ENCODE results near the gene SH3PXD2A. TPM values are rescaled to one million over a fixed set of nuclear protein-coding genes. Genes with fewer than 3 reads are reported as not detected.

Gene SH3PXD2A
- total RNA-seq, 1 donor from 2014 or later = 35.2 TPM

DNA sequence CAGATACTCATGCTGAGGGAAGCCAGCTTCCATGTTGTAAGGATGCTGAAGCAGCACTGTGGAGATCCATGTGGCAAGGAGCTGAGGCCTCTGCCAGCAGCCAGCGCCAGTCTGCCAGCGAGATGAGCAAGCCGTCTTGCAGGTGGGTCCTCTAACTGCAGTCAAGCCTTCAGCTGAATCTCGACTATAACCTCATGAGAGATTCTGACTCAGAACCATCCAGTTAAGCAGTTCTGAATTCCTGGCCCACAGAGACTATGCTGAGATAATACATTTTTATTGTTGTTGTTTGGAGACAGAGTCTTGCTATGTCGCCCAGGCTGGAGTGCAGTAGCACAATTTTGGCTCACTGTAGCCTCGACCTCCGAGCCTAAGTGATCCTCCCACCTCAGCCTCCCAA is 105.6 kb downstream of the SH3PXD2A start:
- ATAC-seq = no peak
- no peaks in the 10 kb centered on the region for H3K36me3 ChIP-seq
- H3K27me3 ChIP-seq = no peaks in the 10 kb centered on the region
- no peaks in the 10 kb centered on the region for H3K9me3 ChIP-seq
- intact Hi-C loops (cut with DNase I) = no loop called here
- H3K4me1 ChIP-seq = peaks cover 6% of the 10 kb centered on the region
- no peak for DNase-seq
- no peak overlapping the region for H3K27ac ChIP-seq
- no peak overlapping the region for H3K4me3 ChIP-seq
- TF ChIP-seq, protein P1, sequence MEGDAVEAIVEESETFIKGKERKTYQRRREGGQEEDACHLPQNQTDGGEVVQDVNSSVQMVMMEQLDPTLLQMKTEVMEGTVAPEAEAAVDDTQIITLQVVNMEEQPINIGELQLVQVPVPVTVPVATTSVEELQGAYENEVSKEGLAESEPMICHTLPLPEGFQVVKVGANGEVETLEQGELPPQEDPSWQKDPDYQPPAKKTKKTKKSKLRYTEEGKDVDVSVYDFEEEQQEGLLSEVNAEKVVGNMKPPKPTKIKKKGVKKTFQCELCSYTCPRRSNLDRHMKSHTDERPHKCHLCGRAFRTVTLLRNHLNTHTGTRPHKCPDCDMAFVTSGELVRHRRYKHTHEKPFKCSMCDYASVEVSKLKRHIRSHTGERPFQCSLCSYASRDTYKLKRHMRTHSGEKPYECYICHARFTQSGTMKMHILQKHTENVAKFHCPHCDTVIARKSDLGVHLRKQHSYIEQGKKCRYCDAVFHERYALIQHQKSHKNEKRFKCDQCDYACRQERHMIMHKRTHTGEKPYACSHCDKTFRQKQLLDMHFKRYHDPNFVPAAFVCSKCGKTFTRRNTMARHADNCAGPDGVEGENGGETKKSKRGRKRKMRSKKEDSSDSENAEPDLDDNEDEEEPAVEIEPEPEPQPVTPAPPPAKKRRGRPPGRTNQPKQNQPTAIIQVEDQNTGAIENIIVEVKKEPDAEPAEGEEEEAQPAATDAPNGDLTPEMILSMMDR (IDR thresholded peaks at IDR 0.05) = no peak

DNA sequence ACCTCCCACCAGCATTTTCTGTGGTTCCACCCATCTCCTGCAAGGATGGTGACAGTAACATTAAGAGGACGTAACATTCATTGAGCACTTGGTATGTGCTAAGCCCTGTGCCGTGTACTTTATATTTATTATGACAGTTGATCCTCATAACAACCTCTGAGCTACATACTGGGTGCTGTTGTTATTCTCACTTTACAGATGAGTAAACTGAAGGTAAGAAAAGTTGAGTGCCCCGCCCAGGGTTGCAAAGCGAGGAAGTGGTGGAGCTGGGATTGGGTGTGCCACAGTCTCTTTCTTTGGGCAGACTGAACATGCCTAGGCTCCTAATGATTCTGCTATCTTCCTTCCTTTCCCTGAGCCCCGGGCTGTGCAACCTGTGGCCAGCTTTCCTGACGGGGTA is 107.4 kb downstream of the SH3PXD2A start:
- DNase-seq = no peak
- intact Hi-C loops (cut with DNase I) = no loop called here
- Histone ChIP-seq H3K27ac (no peak overlapping the region), H3K9me3 (no peaks in the 10 kb centered on the region), H3K4me1 (peaks cover 6% of the 10 kb centered on the region), H3K36me3 (no peaks in the 10 kb centered on the region), H3K27me3 (no peaks in the 10 kb centered on the region), H3K4me3 (no peak overlapping the region)
- no peak for ATAC-seq
- TF ChIP-seq, protein P1 (IDR thresholded peaks at IDR 0.05) = no peak

GRCh38 chr10:103747193-103747865 is 108.0 kb downstream of the SH3PXD2A start:
- intact Hi-C loops (cut with DNase I) = no loop called here
- Histone ChIP-seq H3K9me3 (no peaks in the 10 kb centered on the region), H3K4me3 (no peak overlapping the region), H3K27ac (peak overlapping the region; percentile 24), H3K4me1 (peaks cover 6% of the 10 kb centered on the region), H3K27me3 (no peaks in the 10 kb centered on the region), H3K36me3 (no peaks in the 10 kb centered on the region)
- ATAC-seq (peak; percentile 14), DNase-seq (no peak)
- TF ChIP-seq, protein P1 (IDR thresholded peaks at IDR 0.05) = no peak

- ATAC-seq = peak; percentile 7
- Histone ChIP-seq H3K36me3 (no peaks in the 10 kb centered on the region), H3K27me3 (no peaks in the 10 kb centered on the region), H3K27ac (no peak overlapping the region), H3K4me1 (peaks cover 6% of the 10 kb centered on the region), H3K9me3 (no peaks in the 10 kb centered on the region), H3K4me3 (no peak overlapping the region)
- intact Hi-C loops (cut with DNase I) = no loop called here
- TF ChIP-seq, protein P1 (IDR thresholded peaks at IDR 0.05) = no peak
- no peak for DNase-seq
Measured at GRCh38 chr10:103746598-103746997, 108.8 kb downstream of the SH3PXD2A start.

- intact Hi-C loops (cut with DNase I) = no loop called here
Measured at GRCh38 chr10:103745341-103746247, 109.8 kb downstream of the SH3PXD2A start.

More at GRCh38 chr10:103745341-103746247, 109.8 kb downstream of the SH3PXD2A start:
- peak; percentile 24 for ATAC-seq
- Histone ChIP-seq H3K27me3 (no peaks in the 10 kb centered on the region), H3K9me3 (no peaks in the 10 kb centered on the region), H3K27ac (no peak overlapping the region), H3K4me3 (no peak overlapping the region), H3K4me1 (peaks cover 9% of the 10 kb centered on the region), H3K36me3 (no peaks in the 10 kb centered on the region)
- TF ChIP-seq, protein P1 (IDR thresholded peaks at IDR 0.05) = no peak
- no peak for DNase-seq
